Dedifferentiated amniotic fluid mesenchymal stem cell (primary cell): ENCODE data around the gene SNX15.
"Not testable (repeated sequence)": the region's sequence is repeated elsewhere in the genome, so short reads cannot be mapped to it uniquely, and the experiment has no call there.

ENCODE experiments used
- DNase-seq: peaks from one replicate; pipeline ENCODE4 v3.0.0-alpha.2; 2016; ENCODE audit errors: extremely low spot score

The SNX15 gene

DNA sequence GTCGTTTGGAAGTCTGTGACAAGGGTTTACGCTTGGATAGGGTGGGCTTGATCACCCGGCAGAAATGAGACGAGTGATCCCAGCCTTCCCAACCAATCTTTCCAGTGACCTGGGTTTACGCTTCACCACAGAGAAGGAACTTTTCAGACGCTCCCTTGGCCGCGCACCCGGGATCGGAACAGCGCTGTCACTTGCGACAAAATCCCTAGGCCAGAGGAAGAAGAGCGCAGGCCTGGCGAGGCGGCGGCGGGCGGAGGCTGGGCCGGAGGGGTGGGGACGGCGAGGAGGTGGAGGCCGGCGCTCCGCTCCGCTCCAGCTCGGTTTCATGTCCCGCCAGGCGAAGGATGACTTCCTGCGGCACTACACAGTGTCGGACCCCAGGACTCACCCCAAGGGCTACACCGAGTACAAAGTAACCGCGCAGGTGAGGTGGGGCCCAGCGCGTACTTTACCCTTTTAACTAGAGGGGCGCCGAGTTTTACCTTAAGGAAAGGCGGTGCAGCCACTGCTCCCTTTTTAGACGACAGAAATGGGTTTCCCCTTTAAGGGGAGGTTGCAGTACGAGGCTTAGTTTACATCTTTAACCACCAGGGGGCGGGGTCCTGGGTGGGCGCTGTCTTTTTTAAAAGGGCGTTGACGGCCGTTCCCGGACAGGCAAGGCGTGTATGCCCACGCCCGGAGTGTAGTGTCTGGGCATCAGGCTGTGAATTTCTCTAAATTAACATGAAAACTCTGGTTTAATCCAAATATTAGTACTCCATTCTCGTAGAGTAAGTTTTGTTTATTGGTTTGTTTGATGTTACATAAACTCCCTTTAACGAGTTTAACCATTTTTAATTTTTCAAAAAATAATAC, at the start of gene SNX15:
SNX15 (plus strand) TSS at position 227 of the 855 bp plus-strand sequence; CDS start at position 326, 99 bp downstream.
- peak; percentile 96 for DNase-seq

- DNase-seq: not testable (repeated sequence)
Measured at GRCh38 chr11:64983339-64983738, 43.9 kb upstream of the SNX15 start.

GRCh38 chr11:64987998-64988854, 39.0 kb upstream of the SNX15 start:
- DNase-seq: no peak

- DNase-seq: no peak
Measured at GRCh38 chr11:64989416-64989815, 37.8 kb upstream of the SNX15 start.

DNA sequence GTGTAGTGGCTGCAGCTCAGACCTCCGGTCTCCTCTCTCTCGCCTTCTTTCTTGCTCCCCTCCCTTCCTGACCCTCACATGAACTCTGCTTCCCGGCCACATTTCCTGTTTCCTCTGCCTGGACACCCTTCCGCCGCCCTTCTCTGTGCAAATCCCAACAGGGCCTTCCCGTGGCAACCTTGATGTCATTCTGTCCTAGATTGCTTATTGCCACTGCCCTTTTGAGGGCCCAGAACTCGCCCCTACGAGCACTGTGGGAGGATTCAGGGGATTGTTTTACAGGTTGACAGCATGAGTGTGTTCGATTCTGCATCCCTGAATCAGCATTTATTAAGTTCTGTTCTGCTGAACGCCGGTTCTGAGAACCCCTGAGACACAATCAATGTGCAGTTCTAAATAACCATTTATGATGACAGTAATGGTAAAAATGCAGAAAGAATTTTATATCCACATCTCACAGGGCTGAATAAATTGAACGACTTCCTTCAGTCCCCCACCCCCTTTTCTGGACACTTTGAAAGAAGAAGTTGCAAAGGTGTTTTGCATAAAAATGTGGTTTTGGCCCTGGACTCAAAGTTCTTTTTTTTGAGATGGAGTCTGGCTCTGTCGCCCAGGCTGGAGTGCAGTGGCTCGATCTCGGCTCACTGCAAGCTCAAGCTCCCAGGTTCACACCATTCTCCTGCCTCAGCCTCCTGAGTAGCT, 36.9 kb upstream of the SNX15 start:
- no peak for DNase-seq

DNA sequence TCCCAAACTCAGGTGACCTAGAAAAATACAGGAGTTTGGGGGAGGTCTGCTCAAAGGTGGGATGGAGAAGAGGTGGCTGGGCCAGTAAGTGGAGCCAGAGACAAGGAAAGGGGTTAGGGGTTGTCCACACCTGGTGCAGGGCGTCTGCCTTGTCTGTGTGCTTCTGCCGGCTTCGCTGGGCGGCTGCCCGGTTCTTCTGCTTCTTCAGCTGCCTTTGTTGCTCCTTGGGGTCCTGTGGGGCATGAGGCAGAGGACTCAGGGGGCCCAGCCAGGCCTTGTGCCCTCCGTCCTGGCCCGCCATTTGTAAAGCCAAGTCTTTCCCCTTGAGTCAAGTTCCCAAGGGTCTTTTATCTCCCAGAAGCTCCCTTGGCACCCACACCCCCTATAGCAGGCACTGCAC, 32.9 kb upstream of the SNX15 start:
- no peak for DNase-seq

DNA sequence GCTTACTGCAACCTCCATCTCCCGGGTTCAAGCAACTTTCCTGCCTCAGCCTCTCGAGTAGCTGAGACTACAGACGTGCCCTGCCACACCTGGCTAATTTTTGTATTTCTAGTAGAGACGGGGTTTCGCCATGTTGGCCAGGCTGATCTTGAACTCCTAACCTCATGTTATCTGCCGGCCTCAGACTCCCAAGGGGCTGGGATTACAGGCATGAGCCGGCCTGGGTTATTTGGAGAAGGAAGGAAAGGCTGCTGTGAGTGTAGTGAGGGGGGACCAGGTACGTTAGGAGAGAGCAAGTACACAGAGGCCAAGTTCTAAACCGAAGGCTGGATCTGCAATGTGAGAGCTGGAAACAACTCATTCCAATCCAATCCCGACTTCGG, 30.9 kb upstream of the SNX15 start:
- DNase-seq: no peak

GRCh38 chr11:64996710-64997380, 30.4 kb upstream of the SNX15 start, which contains the start of gene BATF2:
Gene BATF2 (minus strand): TSS chr11:64996971. CDS start chr11:64996914, 57 bp downstream.
- peak; percentile 59 for DNase-seq

DNA sequence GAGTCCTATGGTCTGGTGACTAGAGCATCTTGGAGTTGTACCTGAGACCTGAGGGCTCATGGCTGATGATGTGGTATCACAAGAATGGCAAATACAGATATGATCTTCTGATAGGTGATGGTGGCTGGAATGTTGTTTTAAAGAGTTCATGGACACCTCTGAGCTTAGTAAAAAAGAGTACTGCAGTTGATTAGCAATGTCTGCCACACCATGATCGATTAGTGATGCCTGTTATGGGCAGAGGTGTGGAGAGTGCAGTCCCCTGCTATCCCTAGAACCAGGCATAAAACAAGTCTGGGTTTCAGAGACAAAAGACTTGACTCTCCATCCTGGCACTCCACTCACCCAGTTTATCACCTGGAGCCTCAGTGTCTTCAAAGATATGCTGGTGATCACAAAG, 29.1 kb upstream of the SNX15 start:
- no peak for DNase-seq

DNA sequence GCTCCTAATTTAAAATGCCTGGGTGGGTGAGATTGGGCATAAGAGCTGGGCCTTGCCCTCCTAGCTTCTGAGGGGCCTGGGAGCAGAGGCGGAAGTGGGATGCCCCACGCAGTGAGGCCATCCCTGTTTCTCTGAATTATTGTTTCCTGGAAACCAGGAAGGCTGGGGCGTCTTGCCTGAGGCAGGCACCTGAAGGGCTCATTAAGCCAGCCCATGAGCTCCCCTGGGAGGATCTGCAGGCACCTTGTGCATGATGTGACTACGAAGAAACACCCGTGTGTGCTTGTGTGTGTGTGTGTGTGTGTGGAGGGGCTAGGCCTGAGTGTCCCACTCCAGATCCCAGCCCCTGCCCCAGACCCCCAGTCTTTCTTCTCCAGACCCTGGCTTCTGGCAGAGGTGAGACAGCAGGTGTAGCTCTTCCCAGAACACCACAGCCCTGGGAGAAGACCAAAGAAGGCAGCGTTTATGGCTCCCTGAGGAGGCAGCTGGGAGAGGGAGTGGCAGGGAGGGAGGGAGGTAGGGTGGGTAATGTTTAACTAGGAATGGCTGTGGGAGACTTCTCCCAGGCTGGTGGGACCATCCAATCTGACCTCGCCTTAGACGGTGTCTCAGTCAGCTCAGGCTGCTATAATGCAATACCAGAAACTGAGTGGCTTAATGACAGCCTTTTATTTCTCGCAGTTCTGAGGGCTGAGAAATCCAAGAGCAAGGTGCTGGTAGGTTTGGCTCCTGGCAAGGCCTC, 28.4 kb upstream of the SNX15 start:
- no peak for DNase-seq

GRCh38 chr11:64999478-64999877, 27.8 kb upstream of the SNX15 start:
- no peak for DNase-seq

DNA sequence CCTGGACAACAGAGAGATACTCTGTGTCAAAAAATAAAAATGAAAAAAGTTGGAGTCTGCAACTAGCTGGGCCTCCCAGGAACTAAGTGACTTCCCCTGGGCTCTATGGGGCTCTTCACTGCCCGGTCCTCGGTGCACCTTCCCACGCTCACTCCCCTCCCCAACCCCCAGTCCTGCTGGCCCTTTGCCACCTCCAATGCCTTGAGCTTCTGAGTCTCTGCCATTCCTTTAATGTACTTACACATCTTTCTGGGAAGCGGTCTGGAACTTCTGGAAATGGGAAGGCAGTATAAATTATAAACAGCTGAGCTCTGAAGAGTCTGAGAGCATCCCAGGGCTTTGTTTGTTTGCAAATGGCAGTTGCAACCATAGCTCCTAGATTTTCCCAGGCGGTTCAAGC, 24.5 kb upstream of the SNX15 start:
- no peak for DNase-seq

- DNase-seq: no peak
Measured at GRCh38 chr11:65003282-65003681, 24.0 kb upstream of the SNX15 start.

DNA sequence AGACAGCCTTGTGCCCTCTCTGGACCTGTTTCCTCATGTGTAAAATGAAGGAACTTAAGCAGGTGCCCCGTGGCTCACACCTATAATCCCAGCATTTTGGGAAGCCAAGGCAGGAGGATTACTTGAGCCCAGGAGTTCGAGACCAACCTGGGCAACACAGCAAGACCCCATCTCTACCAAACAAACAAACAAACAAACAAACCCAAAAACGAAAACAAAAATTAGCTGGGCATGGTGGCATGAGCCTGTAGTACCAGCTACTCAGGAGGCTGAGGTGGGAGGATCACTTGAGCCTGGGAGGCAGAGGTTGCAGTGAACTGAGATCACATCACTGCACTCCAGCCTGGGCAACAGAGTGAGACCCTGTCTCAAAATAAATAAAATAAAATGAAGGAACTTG, 23.3 kb upstream of the SNX15 start:
- DNase-seq: not testable (repeated sequence)

DNA sequence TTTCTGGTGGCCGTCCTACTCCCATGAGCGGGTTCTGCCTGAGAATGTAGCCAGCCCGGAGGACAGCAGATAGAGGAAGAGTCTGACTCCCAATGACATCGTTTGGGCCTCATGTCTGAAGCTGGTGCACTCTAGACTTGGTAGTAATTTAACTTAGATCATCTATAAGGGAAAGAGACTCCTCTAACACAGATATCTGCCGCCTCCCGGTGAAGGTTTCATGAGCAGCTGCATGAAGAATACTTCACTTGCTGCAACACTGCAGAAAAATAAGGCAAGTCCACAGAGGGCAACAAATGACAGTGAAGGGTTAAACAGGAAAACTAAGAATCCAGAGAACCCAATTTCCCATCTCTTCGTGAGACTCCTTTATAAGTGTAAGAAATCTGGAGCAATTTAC, 19.2 kb upstream of the SNX15 start:
- DNase-seq: no peak

GRCh38 chr11:65008873-65009272, 18.4 kb upstream of the SNX15 start:
- no peak for DNase-seq

DNA sequence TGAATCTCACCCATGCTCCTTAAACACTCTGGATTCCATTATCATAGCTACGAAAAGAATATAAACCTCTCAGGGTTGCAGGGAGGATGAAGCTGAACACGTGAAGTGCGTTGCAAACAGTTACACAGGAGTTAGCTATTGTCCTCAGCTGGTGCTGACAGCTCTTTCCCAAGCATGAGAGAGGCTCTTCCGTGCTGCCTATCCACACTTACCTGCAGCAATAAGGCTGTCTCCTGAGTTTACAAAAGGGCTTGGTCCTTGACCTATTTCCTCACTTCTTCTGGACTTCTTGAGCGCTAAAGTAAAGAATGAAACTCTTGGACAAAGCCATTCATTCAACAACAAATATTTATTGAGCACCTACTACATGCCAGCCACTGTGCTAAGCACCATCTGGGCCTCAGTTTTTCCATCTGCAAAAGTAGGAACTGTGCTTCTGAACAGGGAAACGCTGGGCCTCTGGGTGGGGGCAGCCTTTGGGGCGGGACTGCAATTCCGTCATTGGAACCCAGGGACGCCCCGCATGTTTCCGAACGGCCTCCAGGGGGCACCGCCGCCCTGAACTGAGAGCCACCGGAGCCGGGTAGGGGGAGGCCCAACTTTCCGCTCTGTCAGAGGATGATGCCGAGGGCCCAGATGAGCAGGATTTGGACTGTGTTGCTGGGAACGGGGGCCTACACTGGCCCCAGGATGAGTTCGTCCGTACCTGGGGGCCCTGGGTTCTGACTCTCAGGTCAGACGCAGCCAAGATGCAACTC, 13.9 kb upstream of the SNX15 start:
- DNase-seq: peak; percentile 91

DNA sequence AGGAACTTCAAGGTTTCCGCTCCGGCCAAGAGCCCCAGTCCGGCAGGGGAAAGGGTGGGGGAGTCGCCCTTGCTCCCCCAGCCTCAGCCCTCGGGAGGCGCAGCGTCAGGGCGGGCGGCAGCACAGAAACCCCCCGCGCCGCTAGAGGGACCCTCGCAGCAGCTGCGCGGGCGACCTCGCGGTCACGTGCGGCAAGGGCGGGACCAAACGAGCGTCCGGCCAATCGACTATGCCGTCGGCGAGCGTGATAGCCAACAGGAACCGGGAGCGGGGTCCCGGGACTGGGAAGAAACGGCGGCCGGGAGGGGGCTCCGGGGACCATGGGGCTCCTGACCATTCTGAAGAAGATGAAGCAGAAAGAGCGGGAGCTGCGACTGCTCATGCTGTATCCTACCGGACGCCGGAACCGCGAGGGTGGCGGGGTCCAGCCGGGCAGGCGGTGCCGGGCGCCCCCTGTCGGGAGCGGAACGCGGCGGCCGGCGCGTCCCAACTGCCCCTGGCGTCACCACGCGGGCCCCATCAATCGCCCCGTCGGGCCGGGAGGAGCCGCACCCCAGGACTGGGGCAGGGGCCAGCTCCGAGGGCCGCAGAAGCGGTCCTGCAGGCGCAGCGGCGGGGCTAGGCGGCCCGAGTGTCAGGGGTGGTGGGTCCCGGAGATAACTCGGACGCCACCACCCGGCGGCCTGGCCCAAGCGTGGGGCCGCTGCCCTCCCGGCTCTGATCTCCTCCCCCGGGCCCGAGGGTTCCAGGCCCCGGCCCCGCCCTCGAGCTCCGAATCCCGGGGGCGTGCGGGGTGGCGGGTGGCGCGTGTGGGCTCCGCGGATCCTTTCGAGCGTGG, 13.1 kb upstream of the SNX15 start, which contains the start of gene ARL2:
ARL2 (plus strand) TSS at position 273 of the 838 bp plus-strand sequence; CDS start at position 321, 48 bp downstream.
- DNase-seq: peak; percentile 76

DNA sequence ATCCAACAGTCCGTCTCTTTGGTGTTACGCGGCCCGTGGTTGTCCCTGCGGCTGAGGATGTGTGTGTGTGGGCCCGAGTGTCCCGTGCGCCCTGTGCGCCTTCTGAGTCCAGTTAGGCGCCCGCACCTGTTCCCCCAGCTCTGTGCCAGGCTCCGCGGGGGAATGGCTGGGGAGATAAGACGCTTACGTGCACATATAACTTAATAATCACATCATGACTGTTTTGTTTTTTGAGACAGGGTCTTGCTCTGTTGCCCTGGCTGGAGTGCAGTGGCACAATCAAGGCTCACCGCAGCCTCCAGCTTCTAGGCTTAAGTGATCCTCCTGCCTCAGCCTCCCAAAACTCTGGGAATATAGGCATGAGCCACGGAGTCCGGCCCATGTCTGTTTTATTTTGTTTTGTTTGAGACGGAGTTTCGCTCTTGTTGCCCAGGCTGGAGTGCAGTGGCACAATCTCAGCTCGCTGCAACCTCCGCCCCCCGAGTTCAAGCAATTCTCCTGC, 12.5 kb upstream of the SNX15 start:
- DNase-seq: no peak
